Activated CD4-positive, alpha-beta T cell treated with anti-CD3 and anti-CD28 coated beads, Interleukin-2, Interleukin-4, amounts not matched to agents 100 ng/mL and 50 ng/mL, durations not matched to agents 16 hours and 8 hours (primary cell): ENCODE measurements around the gene FANCL.
"Not testable (repeated sequence)": the region's sequence is repeated elsewhere in the genome, so short reads cannot be mapped to it uniquely, and the experiment has no call there.

ENCODE experiments used
- DNase-seq: peaks from one replicate; pipeline ENCODE4 v3.0.0-alpha.2; 2020; ENCODE audit warnings: low spot score

Gene FANCL

DNA sequence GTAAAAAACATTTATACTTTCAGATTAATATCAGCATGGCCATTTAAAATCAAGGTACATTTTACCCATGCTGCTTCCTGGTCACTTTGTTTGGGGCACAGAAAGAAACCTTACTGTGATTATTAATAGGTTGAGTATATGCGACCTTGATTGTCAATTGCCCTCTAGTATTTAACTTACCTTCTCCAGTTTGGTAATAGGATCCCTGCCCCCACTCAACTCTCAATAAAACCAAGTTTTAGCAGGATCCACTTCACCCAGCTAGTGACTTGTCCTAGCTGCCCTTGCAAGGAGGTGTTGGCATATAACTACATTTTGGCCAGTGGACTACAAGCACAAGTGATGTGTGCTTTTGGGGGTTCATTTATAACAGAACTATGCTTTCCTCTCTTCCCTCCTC, 34.3 kb downstream of the FANCL start:
- DNase-seq: no peak

DNA sequence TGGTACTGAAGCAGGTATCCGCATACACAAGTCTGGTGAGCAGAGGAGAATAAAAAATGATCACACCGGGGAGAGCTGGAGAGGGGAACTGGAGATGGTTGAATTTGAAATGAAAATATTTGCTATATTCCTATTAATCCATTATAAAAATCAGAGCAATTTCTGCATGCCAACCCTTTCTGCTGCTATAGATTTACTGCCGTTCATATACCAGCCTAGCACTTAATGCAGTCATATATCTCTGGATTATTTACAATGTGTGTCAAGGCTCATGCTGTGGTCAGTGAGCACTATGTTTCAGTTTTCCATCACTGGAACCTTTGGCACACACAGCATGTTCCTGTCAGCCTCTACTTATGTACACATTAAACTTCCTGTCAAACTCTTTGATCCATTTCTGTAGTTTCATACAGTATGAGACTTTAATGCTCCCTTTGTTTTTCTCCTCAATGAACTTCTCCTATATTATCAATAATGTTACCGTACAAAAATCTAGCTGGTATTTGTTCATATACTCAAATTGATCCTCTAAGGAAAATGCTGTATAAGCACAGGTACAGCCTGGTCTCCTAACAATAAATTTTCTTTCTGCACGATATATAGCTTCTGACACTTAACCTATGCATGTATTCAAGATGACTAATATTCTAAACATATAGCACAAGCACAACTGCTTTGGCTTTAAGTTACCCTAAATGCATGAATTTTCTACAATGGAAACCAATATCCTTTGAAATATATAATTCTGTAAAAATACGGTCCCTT, 36.7 kb downstream of the FANCL start:
- no peak for DNase-seq

DNA sequence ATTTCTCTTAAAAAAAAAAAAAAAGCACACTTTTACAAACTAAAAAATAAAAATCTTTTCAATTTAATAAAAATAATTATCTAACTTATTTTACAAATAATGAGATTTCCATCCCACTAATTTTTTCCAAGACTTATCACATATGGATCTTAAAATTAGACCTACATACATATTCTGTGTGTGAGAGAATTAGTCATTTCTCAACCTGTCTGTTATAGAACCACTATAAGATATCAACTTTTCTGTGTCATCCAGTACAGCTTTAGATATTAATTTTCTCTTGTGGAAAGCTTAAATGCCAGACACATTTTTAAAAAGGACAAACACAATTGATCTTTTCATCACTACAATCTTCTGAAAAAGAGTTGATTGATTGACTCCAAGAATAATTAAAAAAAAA, 38.1 kb downstream of the FANCL start:
- no peak for DNase-seq

DNA sequence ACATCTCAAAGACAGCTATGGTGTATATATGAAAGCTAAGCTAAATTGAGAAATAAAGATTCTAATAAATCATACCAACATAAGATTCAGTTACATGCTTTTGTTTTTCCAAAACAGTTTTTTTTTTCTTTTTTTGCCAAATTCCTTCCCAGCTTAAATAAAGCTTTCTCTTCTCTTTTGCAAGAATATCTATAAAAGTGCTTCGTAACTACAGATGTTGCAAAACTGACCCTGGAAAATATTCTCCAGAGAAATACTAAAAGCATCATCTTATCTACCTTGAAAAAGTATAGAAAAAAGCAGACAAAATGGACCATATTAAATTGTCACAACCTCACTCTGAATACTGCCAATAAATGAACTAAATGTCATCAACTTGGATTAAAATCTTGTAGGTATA, 38.7 kb downstream of the FANCL start:
- no peak for DNase-seq

DNA sequence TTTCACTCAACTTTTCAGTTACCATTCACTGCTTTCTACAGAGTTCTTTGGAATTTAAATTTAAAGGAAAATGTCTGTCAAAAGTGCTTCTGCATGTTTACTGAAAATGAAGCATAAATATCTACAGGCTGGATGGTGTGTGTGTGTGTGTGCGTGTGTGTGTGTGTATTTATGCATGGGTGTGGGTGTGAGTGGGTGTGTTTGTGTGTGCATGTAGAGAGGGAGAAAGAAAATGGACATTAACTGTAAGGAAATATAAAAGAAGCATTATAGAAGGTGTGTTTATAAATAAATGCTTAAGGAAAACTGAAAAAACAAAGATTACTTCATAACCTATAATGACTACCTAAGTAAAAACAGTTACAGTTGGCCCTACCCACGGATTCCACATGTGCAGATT, 43.2 kb downstream of the FANCL start:
- DNase-seq: no peak

DNA sequence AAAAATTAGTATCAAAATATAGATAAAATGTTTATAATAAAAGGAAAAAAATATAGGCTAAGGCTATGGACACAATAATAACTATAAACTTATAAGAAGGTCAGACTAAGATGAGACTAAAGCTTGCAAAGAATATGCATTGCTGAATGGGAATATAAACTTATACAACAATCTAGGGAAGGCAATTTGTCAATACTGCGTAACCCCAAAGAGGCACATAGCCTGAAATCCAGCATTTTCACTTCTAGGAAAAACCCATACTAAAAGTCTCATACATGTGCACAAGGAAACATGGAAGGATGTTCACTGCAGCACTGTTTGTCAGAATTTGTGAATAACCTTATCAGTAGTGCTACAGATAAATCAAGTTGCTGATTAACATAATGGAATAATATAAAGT, 45.5 kb downstream of the FANCL start:
- DNase-seq: no peak

DNA sequence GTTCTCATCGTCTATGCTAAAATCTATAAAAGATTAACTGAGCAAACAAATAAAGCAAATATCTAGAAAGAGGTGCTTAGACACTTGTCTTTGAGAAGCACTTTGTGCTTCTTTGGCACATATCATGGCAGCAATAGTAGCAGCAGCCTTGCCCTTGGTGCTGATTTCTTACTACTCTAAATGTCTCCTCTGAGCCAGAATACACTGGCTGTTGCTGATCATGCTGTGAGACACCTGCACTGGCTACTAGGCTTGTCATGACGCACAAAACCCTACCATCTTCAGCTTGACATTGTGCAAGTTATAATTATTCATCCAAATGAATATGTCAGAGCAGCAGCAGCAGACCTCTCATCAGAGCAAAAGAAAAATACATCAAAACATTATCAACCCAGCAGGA, 46.7 kb downstream of the FANCL start:
- no peak for DNase-seq

DNA sequence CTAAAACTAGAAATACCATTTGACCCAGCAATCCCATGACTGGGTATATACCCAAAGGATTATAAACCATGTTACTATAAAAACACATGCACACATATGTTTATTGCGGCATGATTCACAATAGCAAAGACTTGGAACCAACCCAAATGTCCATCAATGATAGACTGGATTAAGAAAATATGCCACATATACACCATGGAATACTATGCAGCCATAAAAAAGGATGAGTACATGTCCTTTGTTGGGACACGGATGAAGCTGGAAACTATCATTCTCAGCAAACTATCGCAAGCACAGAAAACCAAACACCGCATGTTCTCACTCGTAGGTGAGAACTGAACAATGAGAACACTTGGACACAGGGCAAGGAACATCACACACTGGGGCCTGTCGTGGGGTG, 54.1 kb downstream of the FANCL start:
- DNase-seq: not testable (repeated sequence)

DNA sequence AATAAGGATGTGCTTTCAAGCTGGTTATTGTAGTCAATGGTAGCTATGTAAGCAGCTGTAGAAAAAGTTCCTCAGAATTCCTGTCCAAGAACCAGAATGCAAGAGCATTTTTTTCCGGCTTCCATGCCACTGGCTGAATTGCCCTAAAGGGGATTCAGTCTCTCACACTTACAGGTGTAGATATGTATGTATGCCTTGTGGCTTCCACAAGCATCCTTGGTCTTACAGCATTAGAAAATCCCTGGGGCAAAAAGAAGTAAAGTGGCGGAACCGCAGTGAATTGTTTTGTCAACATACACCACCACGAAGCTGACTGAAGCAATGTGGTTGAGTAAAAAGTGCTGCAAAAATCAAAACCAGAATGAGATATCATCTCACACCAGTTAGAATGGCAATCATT, 54.6 kb downstream of the FANCL start:
- DNase-seq: no peak

DNA sequence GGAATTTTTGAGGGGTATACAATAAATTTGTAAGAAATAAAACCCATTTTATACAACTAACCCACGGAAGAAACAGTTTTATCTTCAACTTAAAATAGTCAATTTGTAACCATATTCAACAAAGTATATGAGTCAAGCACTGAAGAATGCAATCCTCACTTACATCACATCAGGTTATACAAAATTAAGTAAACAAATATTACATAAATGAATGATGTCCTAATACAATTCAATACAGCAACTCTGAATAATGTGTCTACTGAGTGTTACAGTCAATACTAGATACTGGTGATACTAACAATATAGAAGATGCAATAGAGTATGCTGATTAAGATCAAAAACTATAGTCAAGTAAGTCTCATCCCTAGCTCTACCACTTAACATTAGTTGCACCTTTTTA, 58.6 kb downstream of the FANCL start:
- DNase-seq: no peak

DNA sequence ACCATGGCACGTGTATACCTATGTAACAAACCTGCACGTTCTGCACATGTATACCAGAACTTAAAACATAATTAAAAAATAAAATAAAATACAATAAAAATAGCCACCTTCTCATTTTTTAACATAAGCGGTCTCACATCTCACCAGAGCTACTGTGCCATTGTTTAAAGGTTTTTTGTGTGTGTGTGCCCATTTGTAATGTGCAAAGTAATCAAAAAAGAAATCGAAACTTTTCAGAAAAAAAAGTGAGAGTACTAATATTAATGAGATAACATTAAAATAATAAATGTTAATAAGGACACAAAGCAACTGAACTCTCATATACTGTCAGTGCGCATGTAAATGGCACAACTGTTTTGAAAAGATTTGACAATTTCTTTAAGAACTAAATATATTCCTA, 60.5 kb downstream of the FANCL start:
- DNase-seq: no peak

DNA sequence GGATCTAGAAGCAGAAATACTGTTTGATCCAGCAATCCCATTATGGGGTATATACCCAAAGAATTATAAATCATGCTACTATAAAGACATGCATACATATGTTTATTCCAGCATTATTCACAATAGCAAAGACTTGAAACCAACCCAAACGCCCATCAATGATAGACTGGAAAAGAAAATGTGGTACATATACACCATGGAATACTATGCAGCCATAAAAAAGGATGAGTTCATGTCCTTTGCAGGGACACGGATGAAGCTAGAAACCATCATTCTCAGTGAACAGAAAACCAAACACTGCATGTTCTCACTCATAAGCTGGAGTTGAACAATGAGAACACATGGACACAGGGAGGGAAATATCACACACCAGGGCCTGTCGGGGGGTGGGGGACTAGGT, 61.0 kb downstream of the FANCL start:
- DNase-seq: not testable (repeated sequence)

DNA sequence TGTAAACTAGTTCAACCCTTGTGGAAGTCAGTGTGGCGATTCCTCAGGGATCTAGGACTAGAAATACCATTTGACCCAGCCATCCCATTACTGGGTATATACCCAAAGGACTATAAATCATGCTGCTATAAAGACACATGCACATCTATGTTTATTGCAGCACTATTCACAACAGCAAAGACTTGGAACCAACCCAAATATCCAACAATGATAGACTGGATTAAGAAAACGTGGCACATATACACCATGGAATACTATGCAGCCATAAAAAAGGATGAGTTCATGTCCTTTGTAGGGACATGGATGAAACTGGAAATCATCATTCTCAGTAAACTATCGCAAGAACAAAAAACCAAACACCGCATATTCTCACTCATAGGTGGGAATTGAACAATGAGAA, 63.9 kb downstream of the FANCL start:
- not testable (repeated sequence) for DNase-seq

DNA sequence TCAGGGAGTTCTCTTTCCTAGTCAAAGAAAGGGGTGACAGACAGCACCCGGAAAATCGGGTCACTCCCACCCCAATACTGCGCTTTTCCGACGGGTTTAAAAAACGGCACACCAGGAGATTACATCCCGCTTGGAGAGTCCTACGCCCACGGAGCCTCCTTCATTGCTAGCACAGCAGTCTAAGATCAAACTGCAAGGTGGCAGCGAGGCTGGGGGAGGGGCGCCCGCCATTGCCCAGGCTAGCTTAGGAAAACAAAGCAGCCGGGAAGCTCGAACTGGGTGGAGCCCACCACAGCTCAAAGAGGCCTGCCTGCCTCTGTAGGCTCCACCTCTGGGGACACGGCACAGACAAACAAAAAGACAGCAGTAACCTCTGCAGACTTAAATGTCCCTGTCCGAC, 69.3 kb downstream of the FANCL start:
- not testable (repeated sequence) for DNase-seq

DNA sequence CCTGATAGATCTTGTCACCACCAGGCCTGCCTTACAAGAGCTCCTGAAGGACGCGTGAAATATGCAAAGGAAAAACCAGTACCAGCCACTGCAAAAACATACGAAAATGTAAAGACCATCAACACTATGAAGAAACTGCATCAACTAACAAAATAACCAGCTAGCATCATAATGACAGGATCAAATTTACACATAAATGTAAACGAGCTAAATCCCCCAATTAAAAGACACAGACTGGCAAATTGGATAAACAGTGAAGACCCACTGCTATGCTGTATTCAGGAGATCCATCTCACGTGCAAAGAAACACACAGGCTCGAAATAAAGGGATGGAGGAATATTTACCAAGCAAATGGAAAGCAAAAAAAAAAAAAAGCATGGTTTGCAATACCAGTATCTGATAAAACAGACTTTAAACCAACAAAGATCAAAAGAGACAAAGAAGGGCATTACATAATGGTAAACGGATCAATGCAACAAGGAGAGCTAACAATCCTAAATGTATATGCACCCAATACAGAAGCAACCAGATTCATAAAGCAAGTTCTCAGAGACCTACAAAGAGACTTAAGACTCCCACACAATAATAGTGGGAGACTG, 70.7 kb downstream of the FANCL start:
- not testable (repeated sequence) for DNase-seq

DNA sequence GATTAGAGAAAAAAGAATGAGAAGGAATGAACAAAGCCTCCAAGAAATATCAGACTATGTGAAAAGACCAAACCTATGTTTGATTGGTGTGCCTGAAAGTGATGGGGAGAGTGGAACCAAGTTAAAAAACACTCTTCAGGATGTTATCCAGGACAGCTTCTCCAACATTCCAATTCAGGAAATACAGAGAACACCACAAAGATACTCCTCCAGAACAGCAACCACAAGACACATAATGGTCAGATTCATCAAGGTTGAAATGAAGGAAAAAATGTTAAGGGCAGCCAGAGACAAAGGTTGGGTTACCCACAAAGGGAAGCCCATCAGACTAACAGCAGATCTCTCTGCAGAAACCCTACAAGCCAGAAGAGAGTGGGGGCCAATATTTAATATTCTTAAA, 71.3 kb downstream of the FANCL start:
- not testable (repeated sequence) for DNase-seq

DNA sequence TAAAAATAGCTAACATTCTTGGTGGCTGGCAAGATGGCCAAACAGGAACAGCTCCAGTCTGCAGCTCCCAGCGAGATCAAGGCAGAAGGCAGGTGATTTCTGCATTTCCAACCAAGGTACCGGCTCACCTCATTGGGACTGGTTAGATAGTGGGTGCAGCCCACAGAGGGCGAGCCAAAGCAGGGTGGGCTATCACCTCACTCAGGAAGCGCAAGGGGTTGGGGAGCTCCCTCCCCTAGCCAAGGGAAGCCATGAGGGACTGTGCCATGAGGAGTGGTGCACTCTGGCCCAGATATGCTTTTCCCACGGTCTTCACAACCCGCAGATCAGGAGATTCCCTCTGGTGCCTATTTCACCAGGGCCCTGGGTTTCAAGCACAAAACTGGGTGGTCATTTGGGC, 73.0 kb downstream of the FANCL start:
- not testable (repeated sequence) for DNase-seq

DNA sequence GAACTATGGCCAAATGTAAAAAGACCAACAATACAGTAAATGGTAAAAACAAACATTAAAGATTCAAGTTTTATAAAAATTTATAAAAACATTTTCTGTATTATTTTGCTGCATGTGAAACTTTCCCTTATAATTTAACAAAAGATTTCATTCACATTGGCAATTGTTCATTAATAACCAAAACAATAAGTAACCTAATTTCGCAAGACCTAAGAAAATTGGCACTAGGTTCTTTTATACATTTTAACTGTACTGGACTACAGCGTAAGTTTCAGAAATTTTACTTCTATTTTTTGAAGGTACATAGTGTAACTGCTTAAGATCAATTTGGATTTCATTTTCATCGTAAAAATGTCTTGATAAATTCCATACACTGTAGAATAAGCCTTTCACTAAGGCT, 77.2 kb downstream of the FANCL start:
- DNase-seq: no peak

DNA sequence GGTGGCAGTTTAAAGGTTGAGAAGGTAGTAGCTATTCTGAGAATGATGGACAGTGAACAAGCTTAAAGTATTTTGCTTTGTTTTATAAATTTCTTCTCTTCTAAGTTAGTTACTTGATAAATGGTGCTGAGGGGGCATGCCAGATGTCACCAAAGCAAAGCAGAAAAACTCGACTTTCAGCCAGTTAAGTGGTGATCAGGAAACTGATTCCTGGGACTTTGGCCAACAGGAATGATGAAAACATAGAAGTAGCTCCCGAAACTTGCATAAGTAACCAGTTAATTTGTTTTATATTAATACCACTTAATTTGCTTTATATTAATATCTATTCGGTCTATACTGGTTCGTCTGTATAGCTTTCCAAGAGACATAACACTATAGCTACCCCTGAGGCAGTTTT, 82.6 kb downstream of the FANCL start:
- no peak for DNase-seq

DNA sequence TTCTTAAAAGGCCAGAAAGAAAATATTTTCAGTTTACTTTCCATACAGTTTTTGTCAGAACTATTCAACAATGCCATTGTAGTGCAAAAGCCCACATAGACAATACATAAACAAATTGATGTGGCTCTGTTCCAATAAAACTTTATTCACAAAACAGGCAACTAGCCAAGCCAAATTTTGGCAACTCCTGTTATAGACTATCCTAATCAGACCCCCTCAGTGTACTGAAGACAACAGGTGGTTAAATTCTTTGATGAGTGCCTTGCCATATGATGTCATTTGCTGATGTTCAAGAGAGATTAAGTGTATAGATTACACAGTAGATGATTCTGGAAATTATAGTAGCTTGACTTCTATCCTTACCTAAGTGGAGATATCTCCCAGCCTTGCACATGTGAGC, 83.4 kb downstream of the FANCL start:
- no peak for DNase-seq

DNA sequence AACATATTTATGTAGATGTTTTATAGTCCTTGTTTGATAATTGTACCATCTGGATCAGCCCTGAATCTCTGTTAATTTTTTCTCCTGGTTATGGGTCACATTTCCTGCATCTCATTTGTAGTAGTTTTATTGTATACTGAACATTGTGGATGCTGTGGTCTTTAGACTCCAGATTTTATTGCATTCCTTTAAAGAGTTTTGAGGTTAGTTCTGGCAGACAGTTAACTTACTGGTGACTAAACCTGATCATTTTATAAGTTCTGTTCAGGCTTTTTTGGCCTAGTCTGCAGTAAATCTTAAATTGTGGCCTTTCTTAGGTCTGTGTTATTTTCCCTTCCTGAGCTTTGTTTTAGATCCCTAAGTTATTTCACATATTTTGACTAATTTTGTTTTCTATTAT, 84.3 kb downstream of the FANCL start:
- no peak for DNase-seq

DNA sequence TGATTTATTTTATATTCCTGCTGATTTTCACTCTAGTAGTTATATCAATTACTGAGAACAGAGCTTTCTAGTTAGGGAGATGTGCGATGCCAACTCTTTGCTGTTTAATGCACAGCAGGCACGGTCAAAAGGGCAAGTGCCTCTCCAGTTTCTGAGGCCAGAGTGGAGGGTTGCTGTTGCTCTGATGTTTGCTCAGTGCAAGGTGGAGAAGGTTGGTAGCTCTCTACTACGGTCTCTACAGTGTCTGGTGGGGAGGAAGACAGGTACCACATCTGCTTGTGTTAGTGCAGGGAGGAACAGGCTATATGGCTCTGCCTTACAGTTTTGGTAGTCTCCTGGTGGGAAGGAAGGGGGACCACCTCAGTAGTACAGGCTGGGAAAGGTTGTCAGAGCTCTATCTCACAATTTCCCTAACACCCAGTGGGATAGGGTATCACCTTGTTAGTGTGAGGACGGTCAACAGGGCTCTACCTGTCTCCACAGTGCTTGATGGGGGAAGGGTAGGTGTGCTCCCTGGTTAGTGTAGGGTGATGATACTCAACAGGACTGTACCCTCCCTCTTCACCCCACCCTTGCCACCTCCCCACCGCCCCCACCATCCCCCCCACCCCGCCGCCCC, 85.9 kb downstream of the FANCL start:
- DNase-seq: no peak

DNA sequence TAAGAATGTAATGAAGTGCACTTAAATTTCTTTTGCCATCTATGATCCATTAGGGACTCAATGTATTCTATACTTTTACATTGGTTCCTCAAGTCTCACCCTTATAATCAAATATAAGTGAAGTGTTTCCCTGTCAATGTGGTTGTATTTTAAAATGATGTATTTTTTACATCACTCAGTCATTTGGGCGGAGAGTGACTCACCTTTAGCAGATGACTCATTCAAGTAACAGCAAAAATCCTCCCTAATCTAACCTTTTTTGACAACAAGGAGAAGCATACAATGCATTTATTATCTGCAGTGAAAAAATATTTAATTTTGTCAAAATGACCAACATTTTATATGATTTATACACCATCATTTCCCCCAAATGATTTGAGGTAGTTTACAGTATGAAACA, 94.4 kb downstream of the FANCL start:
- DNase-seq: peak; percentile 40

DNA sequence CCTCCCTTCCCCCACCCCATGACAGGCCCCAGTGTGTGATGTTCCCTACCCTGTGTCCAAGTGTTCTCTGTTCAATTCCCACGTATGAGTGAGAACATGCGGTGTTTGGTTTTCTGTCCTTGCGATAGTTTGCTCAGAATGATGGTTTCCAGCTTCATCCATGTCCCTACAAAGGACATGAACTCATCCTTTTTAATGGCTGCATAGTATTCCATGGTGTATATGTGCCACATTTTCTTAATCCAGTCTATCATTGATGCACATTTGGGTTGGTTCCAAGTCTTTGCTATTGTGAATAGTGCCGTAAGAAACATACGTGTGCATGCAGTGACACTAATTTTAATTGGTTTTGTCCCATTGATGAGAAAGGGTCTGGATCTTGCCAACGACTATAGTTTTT, 95.4 kb downstream of the FANCL start:
- not testable (repeated sequence) for DNase-seq
